ENCODE data around the gene TEKT3. TPM values are rescaled to one million over a fixed set of nuclear protein-coding genes. Genes with fewer than 3 reads are reported as not detected.

The TEKT3 gene
- total RNA-seq, 1 experiment from 2014 or later = 1.0 TPM

- Histone ChIP-seq H3K4me3 (peak overlapping the region; percentile 6), H3K27ac (peak overlapping the region; percentile 63), H3K27me3 (replicated peaks) (no peaks in the 10 kb centered on the region), H3K4me1 (replicated peaks) (peaks cover 29% of the 10 kb centered on the region), H3K36me3 (no peaks in the 10 kb centered on the region), H3K9me3 (replicated peaks) (0 out of 2 replicates have a peak, but pooled peaks cover 3% of the 10 kb centered on the region)
- DNase-seq (ENCODE audit: low read depth in 1 of 2, low spot score in 2 of 2) = no peak
Measured at GRCh38 chr17:15278380-15278779, 63.0 kb downstream of the TEKT3 start.

- H3K4me3 ChIP-seq = no peak overlapping the region
- no peak for DNase-seq (ENCODE audit: low read depth in 1 of 2, low spot score in 2 of 2)
- H3K36me3 ChIP-seq = no peaks in the 10 kb centered on the region
- no peaks in the 10 kb centered on the region for H3K9me3 ChIP-seq (replicated peaks)
- H3K27ac ChIP-seq = peak overlapping the region; percentile 66
- peaks cover 47% of the 10 kb centered on the region for H3K4me1 ChIP-seq (replicated peaks)
- H3K27me3 ChIP-seq (replicated peaks) = no peaks in the 10 kb centered on the region
Measured at GRCh38 chr17:15274017-15274416, 67.4 kb downstream of the TEKT3 start.

- no peaks in the 10 kb centered on the region for H3K9me3 ChIP-seq (replicated peaks)
- H3K4me1 ChIP-seq (replicated peaks) = peaks cover 39% of the 10 kb centered on the region
- H3K27me3 ChIP-seq (replicated peaks) = no peaks in the 10 kb centered on the region
- no peaks in the 10 kb centered on the region for H3K36me3 ChIP-seq
- peak overlapping the region; percentile 66 for H3K27ac ChIP-seq
- H3K4me3 ChIP-seq = no peak overlapping the region
- peak; percentile 69 to 91 for DNase-seq (ENCODE audit: low read depth in 1 of 2, low spot score in 2 of 2)
Measured at GRCh38 chr17:15273141-15273793, 68.1 kb downstream of the TEKT3 start.

- Histone ChIP-seq H3K9me3 (replicated peaks) (no peaks in the 10 kb centered on the region), H3K4me3 (no peak overlapping the region), H3K36me3 (no peaks in the 10 kb centered on the region), H3K27ac (no peak overlapping the region; the same call in 1 of the 2 replicates), H3K27me3 (replicated peaks) (no peaks in the 10 kb centered on the region), H3K4me1 (replicated peaks) (peaks cover 37% of the 10 kb centered on the region)
- no peak for DNase-seq (ENCODE audit: low read depth in 1 of 2, low spot score in 2 of 2)
Measured at GRCh38 chr17:15271741-15272140, 69.7 kb downstream of the TEKT3 start.

GRCh38 chr17:15270628-15271381, 70.6 kb downstream of the TEKT3 start:
- Histone ChIP-seq H3K36me3 (no peaks in the 10 kb centered on the region), H3K4me3 (no peak overlapping the region), H3K4me1 (replicated peaks) (peaks cover 37% of the 10 kb centered on the region), H3K9me3 (replicated peaks) (no peaks in the 10 kb centered on the region), H3K27ac (no peak overlapping the region), H3K27me3 (replicated peaks) (no peaks in the 10 kb centered on the region)
- DNase-seq (ENCODE audit: low read depth in 1 of 2, low spot score in 2 of 2) = no peak

GRCh38 chr17:15269780-15270089, 71.7 kb downstream of the TEKT3 start:
- no peaks in the 10 kb centered on the region for H3K27me3 ChIP-seq (replicated peaks)
- H3K36me3 ChIP-seq = no peaks in the 10 kb centered on the region
- no peak for DNase-seq (ENCODE audit: low read depth in 1 of 2, low spot score in 2 of 2)
- no peak overlapping the region for H3K4me3 ChIP-seq
- no peaks in the 10 kb centered on the region for H3K9me3 ChIP-seq (replicated peaks)
- no peak overlapping the region for H3K27ac ChIP-seq
- peaks cover 37% of the 10 kb centered on the region for H3K4me1 ChIP-seq (replicated peaks)

GRCh38 chr17:15269087-15269779, 72.2 kb downstream of the TEKT3 start:
- no peaks in the 10 kb centered on the region for H3K36me3 ChIP-seq
- no peak overlapping the region for H3K4me3 ChIP-seq
- H3K9me3 ChIP-seq (replicated peaks) = no peaks in the 10 kb centered on the region
- H3K27ac ChIP-seq = no peak overlapping the region
- H3K4me1 ChIP-seq (replicated peaks) = peaks cover 37% of the 10 kb centered on the region
- DNase-seq (ENCODE audit: low read depth in 1 of 2, low spot score in 2 of 2) = no peak
- H3K27me3 ChIP-seq (replicated peaks) = no peaks in the 10 kb centered on the region

GRCh38 chr17:15268461-15268860, 72.9 kb downstream of the TEKT3 start:
- Histone ChIP-seq H3K36me3 (no peaks in the 10 kb centered on the region), H3K27me3 (replicated peaks) (no peaks in the 10 kb centered on the region), H3K4me1 (replicated peaks) (peaks cover 36% of the 10 kb centered on the region), H3K27ac (no peak overlapping the region), H3K4me3 (no peak overlapping the region), H3K9me3 (replicated peaks) (no peaks in the 10 kb centered on the region)
- no peak for DNase-seq (ENCODE audit: low read depth in 1 of 2, low spot score in 2 of 2)

- DNase-seq (ENCODE audit: low read depth in 1 of 2, low spot score in 2 of 2) = no peak
- no peak overlapping the region for H3K4me3 ChIP-seq
- no peaks in the 10 kb centered on the region for H3K9me3 ChIP-seq (replicated peaks)
- no peaks in the 10 kb centered on the region for H3K36me3 ChIP-seq
- H3K4me1 ChIP-seq (replicated peaks) = peaks cover 38% of the 10 kb centered on the region
- H3K27ac ChIP-seq = no peak overlapping the region
- H3K27me3 ChIP-seq (replicated peaks) = no peaks in the 10 kb centered on the region
Measured at GRCh38 chr17:15267996-15268395, 73.4 kb downstream of the TEKT3 start.

GRCh38 chr17:15266325-15267125, 74.9 kb downstream of the TEKT3 start:
- peaks cover 28% of the 10 kb centered on the region for H3K4me1 ChIP-seq (replicated peaks)

GRCh38 chr17:15265131-15265530, 76.3 kb downstream of the TEKT3 start, which contains the start of gene PMP22:
Gene PMP22, minus strand, starts transcription at chr17:15265326. Its CDS starts 4,599 bp downstream, at chr17:15260727.
- Histone ChIP-seq H3K27ac (no peak within 1 kb of the TSS), H3K27me3 (replicated peaks) (no peaks in the 10 kb centered on the region), H3K36me3 (peaks cover 17% of the 10 kb centered on the region), H3K9me3 (replicated peaks) (no peaks in the 10 kb centered on the region), H3K4me3 (no peak within 1 kb of the TSS), H3K4me1 (replicated peaks) (peaks cover 22% of the 10 kb centered on the region)
- DNase-seq (ENCODE audit: low read depth in 1 of 2, low spot score in 2 of 2) = no peak

More at GRCh38 chr17:15266325-15267125, 74.9 kb downstream of the TEKT3 start:
- Histone ChIP-seq H3K36me3 (peaks cover 3% of the 10 kb centered on the region; the same call in 1 of the 2 replicates), H3K4me3 (no peak overlapping the region), H3K9me3 (replicated peaks) (no peaks in the 10 kb centered on the region), H3K27me3 (replicated peaks) (no peaks in the 10 kb centered on the region), H3K27ac (no peak overlapping the region)
- DNase-seq (ENCODE audit: low read depth in 1 of 2, low spot score in 2 of 2) = no peak

- H3K9me3 ChIP-seq (replicated peaks) = no peaks in the 10 kb centered on the region
- H3K4me1 ChIP-seq (replicated peaks) = peaks cover 21% of the 10 kb centered on the region
- no peak overlapping the region for H3K27ac ChIP-seq
- H3K27me3 ChIP-seq (replicated peaks) = no peaks in the 10 kb centered on the region
- H3K36me3 ChIP-seq = peaks cover 20% of the 10 kb centered on the region
- no peak for DNase-seq (ENCODE audit: low read depth in 1 of 2, low spot score in 2 of 2)
- no peak overlapping the region for H3K4me3 ChIP-seq
Measured at GRCh38 chr17:15264542-15264941, 76.9 kb downstream of the TEKT3 start.

GRCh38 chr17:15263680-15264079, 77.7 kb downstream of the TEKT3 start:
- Histone ChIP-seq H3K27me3 (replicated peaks) (no peaks in the 10 kb centered on the region), H3K4me3 (no peak overlapping the region), H3K36me3 (peaks cover 28% of the 10 kb centered on the region), H3K27ac (peak overlapping the region; percentile 74), H3K9me3 (replicated peaks) (no peaks in the 10 kb centered on the region), H3K4me1 (replicated peaks) (peaks cover 21% of the 10 kb centered on the region)
- DNase-seq (ENCODE audit: low read depth in 1 of 2, low spot score in 2 of 2) = no peak

Measured in SJSA1 (cell line).